Sigmoid colon (tissue), 7 donors: Measurements from ENCODE around the gene LRRC75B. TPM values are rescaled to one million over a fixed set of nuclear protein-coding genes. Genes with fewer than 3 reads are reported as not detected.
"Not testable (repeated sequence)": the region's sequence is repeated elsewhere in the genome, so short reads cannot be mapped to it uniquely, and the experiment has no call there.

Experiments used
- DNase-seq: peaks from one replicate; pipeline ENCODE4 v3.0.0-alpha.2; 2019
- H3K27ac ChIP-seq, 4 donors: fragments of 200-600 bp; sonication (generic); one replicate each; pipeline ENCODE4 v1.5.1; 2016 to 2019; ENCODE audit warnings: mild to moderate bottlenecking in 1 of 4
- H3K27me3 ChIP-seq, 3 donors: fragments of 200-600 bp; sonication (generic); one replicate each; pipeline ENCODE4 v1.5.1; 2019; ENCODE audit warnings: mild to moderate bottlenecking in 1 of 3
- H3K36me3 ChIP-seq, 4 donors: fragments of 200-600 bp; sonication (generic); one replicate each; pipeline ENCODE4 v1.5.1; 2016 to 2019
- H3K4me1 ChIP-seq, 4 donors: fragments of 200-600 bp; sonication (generic); one replicate each; pipeline ENCODE4 v1.5.1; 2017 to 2019
- H3K4me3 ChIP-seq, 4 donors: fragments of 200-600 bp; sonication (generic); one replicate each; pipeline ENCODE4 v1.5.1; 2017 to 2019; ENCODE audit warnings: mild to moderate bottlenecking in 2 of 4, moderate library complexity in 1 of 4
- H3K9me3 ChIP-seq, 4 donors: fragments of 200-600 bp in 3 of 4; sonication (generic) in 3 of 4; one replicate each; pipeline versions ENCODE4 v1.5.1 to v1.6.1; 2013 to 2019
- EP300 ChIP-seq, 4 donors: sonication (generic); formaldehyde crosslinking; IDR thresholded peaks; one replicate each; pipeline ENCODE4 v1.6.1; 2017; ENCODE audit warnings: antibody characterized with exemption in 4 of 4
- POLR2A ChIP-seq, 2 donors: fragments of 450-650 bp; IDR thresholded peaks; one replicate each; pipeline ENCODE4 v1.6.1; 2016; ENCODE audit warnings: antibody characterized with exemption in 2 of 2, mild to moderate bottlenecking in 2 of 2, moderate library complexity in 2 of 2
- POLR2AphosphoS5 ChIP-seq, 4 donors: sonication (generic); formaldehyde crosslinking; IDR thresholded peaks; one replicate each; pipeline ENCODE4 v1.6.1; 2017; ENCODE audit warnings: antibody characterized with exemption in 4 of 4
- WGBS, 2 donors: extraction: QIAGEN DNeasy Blood & Tissue Kit; methylation state at CpG; one replicate each; pipeline ENCODE4 v1.1.7; 2013; 5-methylcytosine and 5-hydroxymethylcytosine counted together
- intact Hi-C: fragments of 100-400 bp; cut with DNase I; formaldehyde crosslinking; loops from one replicate; pipeline ENCODE4 v1.15.1; 2023
- polyA plus RNA-seq, 3 donors: library from polyadenylated mRNA; stranded (reverse); fragments of 200-250 nt; gene quantifications; one replicate each; pipeline ENCODE4 v1.2.3, GENCODE V29; 2013
- total RNA-seq, 4 donors: library from RNA; depleted of rRNA; stranded (reverse); fragments of >200 nt; gene quantifications; one replicate each; pipeline ENCODE4 v1.1.0, GENCODE V29; 2016
- TF ChIP-seq, protein P1 (sequence below), 4 experiments: fragments of 450-650 bp in 3 of 4; fragments of 200-600 bp in 1 of 4; IDR thresholded peaks; one replicate each; pipeline ENCODE4 v1.5.1; 2016 to 2019; ENCODE audit warnings: antibody characterized with exemption in 4 of 4, mild to moderate bottlenecking in 3 of 4, moderate library complexity in 2 of 4
- donor health status: healthy with polysubstance abuse.
- donor health status: Bipolar disorder and iron deficiency.
- donor health status: healthy.

The LRRC75B gene
- total and polyA plus RNA-seq, 7 donors, result 2.5 to 18.6 (median 13.3) TPM

DNA sequence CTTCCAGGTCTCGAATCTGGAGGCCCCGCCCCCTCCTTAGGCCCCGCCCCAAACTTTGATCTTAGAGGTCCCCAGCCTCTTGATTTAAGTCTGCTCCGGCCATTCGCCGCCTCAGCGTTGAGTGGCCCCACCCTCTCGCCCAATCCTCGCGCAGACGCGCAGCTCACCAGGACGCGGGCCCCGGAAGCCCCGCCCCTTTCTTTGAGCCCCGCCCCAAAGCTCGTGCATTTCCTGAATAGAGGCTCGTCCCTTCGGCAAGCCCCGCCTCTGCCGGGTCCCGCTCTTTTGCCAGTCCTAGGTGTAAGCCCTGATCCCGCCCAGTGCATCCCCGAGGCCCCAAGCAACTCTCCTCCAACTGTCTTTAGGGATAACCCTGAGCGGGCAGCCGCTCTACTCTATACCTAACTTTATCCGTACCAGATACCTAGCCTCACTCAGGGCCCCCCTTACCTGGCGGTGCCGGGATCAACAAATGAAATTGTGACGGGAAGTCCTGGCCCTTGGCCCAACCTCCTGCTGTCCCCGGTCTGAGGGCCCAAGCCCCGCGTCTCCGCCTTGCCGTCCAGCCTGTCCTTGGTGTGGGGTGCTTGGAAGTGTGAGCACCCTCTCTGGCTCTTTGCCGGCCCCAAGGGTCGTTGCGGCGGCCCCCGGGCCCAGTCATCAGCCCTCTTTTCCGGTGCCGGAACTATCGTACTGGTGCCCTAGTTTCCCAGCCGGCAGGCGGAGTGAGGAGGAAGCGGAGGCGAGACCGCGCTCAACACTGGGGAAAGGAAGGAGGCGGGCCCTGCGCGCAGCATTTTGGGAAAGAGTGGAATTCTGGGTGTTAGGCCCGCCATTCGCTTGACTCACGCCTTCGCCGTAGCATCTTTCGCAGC, 37.5 kb downstream of the LRRC75B start, which contains the start of gene SNRPD3:
Gene SNRPD3, plus strand, starts transcription at position 835 of the 875 bp plus-strand sequence. CDS start 1,676 bp downstream, outside the sequence.
- Histone ChIP-seq H3K9me3 (no peaks in the 10 kb centered on the region), H3K4me1 (peaks cover 0 to 51% (median 46%) of the 10 kb centered on the region in 4 donors), H3K4me3 (peak within 1 kb of the TSS; percentile 91 to 99 (median 94)), H3K27me3 (no peaks in the 10 kb centered on the region), H3K27ac (peak within 1 kb of the TSS; percentile 99), H3K36me3 (peaks cover 0 to 30% (median 10%) of the 10 kb centered on the region in 4 donors)
- intact Hi-C loops, result loop anchor here (2.0 kb wide), 1 partner anchor 37 kb away; the partner anchor contains the start of gene LRRC75B
- DNase-seq, result peak; percentile 100
- peak; percentile 32 to 36 for TF ChIP-seq POLR2A (IDR thresholded peaks at IDR 0.05)
- TF ChIP-seq, protein P1, sequence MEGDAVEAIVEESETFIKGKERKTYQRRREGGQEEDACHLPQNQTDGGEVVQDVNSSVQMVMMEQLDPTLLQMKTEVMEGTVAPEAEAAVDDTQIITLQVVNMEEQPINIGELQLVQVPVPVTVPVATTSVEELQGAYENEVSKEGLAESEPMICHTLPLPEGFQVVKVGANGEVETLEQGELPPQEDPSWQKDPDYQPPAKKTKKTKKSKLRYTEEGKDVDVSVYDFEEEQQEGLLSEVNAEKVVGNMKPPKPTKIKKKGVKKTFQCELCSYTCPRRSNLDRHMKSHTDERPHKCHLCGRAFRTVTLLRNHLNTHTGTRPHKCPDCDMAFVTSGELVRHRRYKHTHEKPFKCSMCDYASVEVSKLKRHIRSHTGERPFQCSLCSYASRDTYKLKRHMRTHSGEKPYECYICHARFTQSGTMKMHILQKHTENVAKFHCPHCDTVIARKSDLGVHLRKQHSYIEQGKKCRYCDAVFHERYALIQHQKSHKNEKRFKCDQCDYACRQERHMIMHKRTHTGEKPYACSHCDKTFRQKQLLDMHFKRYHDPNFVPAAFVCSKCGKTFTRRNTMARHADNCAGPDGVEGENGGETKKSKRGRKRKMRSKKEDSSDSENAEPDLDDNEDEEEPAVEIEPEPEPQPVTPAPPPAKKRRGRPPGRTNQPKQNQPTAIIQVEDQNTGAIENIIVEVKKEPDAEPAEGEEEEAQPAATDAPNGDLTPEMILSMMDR (IDR thresholded peaks at IDR 0.05), result peak in 3 of 4 experiments; percentile 35 to 47 (median 42)
- peak in 1 of 4 donors; percentile 66 for TF ChIP-seq EP300 (IDR thresholded peaks at IDR 0.05)
- peak; percentile 78 to 92 (median 85) for TF ChIP-seq POLR2AphosphoS5 (IDR thresholded peaks at IDR 0.05)
- 0% methylated on average over 59 of the region's 59 CpGs for WGBS, 2 donors

DNA sequence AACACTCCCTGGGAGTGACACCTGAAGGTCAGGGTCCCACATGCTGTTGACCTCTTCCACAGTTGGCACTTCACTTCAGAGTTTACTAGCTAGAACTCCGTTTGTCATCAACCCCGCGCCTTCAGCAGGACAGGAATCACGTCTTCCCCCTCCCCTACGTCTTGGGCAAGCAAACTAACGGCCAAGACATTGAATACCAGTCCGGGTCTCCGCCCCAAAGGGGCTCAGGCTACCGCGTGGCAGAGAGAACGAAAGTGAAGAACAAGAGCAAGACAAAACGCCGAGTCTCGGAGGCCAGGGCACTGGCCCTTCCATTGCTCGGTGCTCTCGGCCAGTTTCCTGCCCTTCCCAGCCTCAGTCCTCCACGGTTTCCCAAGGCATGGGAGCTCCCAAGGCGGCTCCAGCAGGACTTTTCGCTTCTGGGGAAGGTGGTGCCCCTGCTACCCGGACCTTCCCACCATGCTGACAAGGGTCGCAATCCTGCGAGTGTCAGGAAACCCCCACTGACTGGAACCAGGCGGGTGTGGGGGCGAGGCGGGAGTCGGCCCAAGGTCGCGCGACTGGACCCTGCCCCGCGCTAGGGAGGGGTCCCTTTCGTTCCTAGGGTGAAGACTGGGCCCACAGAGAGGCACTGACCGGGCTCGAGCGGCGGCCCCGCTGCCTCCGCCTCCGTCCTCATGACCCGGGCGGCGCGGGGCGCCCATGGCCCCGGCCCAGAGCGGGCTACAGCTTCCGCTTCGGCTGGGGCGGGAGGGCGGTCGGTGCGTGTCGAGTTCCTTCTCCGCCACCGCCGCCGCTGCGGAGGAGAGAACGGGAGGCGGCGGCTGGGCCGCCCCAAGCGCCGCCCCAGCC, 38.3 kb downstream of the LRRC75B start, which contains the start of gene GUCD1:
Gene GUCD1, minus strand, starts transcription at position 826 of the 852 bp plus-strand sequence. Its CDS starts 147 bp downstream, at position 679.
- TF ChIP-seq POLR2A (IDR thresholded peaks at IDR 0.05) (peak; percentile 51 to 81), POLR2AphosphoS5 (IDR thresholded peaks at IDR 0.05) (peak; percentile 76 to 90 (median 82))
- TF ChIP-seq, protein P1 (IDR thresholded peaks at IDR 0.05), result no peak
- Histone ChIP-seq H3K36me3 (peaks cover 0 to 22% (median 10%) of the 10 kb centered on the region in 4 donors), H3K4me3 (peak within 1 kb of the TSS; percentile 91 to 99 (median 94)), H3K9me3 (no peaks in the 10 kb centered on the region), H3K27ac (peak within 1 kb of the TSS; percentile 99), H3K27me3 (no peaks in the 10 kb centered on the region), H3K4me1 (peaks cover 0 to 51% (median 47%) of the 10 kb centered on the region in 4 donors)
- no peak for DNase-seq
- intact Hi-C loops, result loop anchor here (2.0 kb wide), 1 partner anchor 38 kb away; the partner anchor contains the start of gene LRRC75B
- 0 to 1% methylated on average over 64 of the region's 64 CpGs for WGBS, 2 donors

DNA sequence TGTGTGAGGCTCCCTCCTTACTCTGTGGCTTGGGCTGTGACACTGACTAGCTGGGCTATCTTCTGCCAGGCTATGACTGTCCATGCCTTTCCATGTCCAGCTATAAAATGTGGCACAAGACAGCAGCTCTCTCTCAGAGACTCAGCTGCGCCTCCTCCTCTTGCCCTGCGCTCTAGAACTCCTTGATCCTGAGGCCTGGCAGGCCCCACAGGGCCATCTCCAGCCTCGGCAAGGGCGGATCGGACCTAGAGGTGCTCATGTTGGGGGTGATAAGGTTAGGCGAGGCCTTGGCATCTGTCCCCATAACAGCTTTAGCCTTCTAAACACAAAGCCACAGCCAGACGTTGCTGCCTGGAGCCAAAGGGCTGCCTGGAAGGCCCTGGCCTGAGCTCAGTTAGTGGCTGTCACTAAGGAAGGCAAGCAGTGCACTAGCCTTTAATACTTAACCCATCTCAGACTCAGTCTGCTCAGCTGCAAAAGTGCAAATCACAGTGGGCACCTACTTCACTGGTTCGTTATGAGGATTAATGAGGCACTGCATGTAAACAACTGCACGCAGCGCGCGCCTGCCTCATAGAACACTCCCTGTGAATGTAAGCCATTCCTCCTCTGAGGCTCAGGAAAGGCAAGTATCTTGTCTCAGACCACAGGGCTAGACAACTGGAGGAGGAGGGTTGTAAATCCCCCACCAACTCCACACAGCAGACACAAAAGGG, 39.1 kb downstream of the LRRC75B start:
- peaks cover 0 to 51% (median 43%) of the 10 kb centered on the region in 4 donors for H3K4me1 ChIP-seq
- peak in 1 of 4 donors; percentile 25 for TF ChIP-seq POLR2AphosphoS5 (IDR thresholded peaks at IDR 0.05)
- TF ChIP-seq EP300 (IDR thresholded peaks at IDR 0.05), result no peak
- intact Hi-C loops, result loop anchor here (2.0 kb wide), 1 partner anchor 39 kb away; the partner anchor contains the start of gene LRRC75B
- H3K9me3 ChIP-seq, result no peaks in the 10 kb centered on the region
- 11 to 45% methylated on average over 12 of the region's 12 CpGs for WGBS, 2 donors
- peak; percentile 70 for DNase-seq
- no peaks in the 10 kb centered on the region for H3K27me3 ChIP-seq
- H3K36me3 ChIP-seq, result peaks cover 0 to 16% (median 7%) of the 10 kb centered on the region in 4 donors
- peak overlapping the region; percentile 99 for H3K27ac ChIP-seq
- peak overlapping the region; percentile 91 to 99 (median 94) for H3K4me3 ChIP-seq

DNA sequence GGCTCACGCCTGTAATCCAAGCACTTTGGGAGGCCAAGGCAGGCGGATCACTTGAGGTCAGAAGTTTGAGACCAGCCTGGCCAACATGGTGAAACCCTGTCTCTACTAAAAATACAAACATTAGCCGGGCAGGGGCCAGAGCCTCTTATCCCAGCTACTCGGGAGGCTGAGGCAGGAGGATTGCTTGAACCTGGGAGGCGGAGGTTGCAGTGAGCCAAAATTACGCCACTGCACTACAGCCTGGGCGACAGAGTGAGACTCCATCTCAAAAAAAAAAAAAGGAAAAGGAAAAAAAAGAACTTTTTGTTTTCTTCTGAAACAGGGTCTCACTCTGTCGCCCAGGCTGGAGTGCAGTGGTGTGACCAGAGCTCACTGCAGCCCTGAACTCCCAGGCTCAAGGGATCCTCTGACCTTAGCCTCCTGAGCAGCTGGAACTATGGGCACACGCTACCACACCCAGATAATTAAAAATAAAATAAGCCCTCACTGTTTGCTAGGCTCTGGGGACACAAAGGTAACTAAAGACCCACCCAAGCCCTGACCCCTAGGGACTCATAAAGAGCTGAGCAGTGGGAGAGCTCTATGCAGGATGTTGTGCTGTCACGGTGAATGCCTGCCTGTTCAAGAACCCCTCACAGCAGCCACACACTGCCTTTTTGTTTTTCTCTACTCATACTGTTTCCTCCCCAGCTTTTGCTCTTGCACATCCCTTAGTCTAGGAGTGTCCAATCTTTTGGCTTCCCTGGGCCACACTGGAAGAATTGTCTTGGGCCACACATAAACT, 40.2 kb downstream of the LRRC75B start:
- H3K9me3 ChIP-seq, intact Hi-C loops, H3K27me3 ChIP-seq, H3K4me3 ChIP-seq, DNase-seq: not testable (repeated sequence)
- WGBS, 2 donors, result 72 to 77% methylated on average over 10 of the region's 10 CpGs
- Histone ChIP-seq H3K27ac (peak overlapping the region; percentile 99), H3K36me3 (peaks cover 6 to 16% (median 9%) of the 10 kb centered on the region in 4 donors), H3K4me1 (peaks cover 0 to 48% (median 40%) of the 10 kb centered on the region in 4 donors)
